ENCODE measurements around the gene METTL1. TPM values are rescaled to one million over a fixed set of nuclear protein-coding genes. Genes with fewer than 3 reads are reported as not detected.
"Not testable (repeated sequence)": the region's sequence is repeated elsewhere in the genome, so short reads cannot be mapped to it uniquely, and the experiment has no call there.

Gene METTL1
- polyA plus RNA-seq, 3 donors from 2014 or later = 3.5 to 11.8 (median 6.7) TPM

GRCh38 chr12:57724003-57724935 lies 47.6 kb downstream of the METTL1 start:
- no peak for DNase-seq
- H3K27ac Mint-ChIP-seq = peak overlapping the region; percentile 55 to 71 (median 67)
- H3K4me1 Mint-ChIP-seq = peaks cover 6 to 10% of the 10 kb centered on the region in 2 donors
- no peaks in the 10 kb centered on the region for H3K9me3 Mint-ChIP-seq
- peaks cover 2 to 6% (median 2%) of the 10 kb centered on the region in 3 donors for H3K27me3 Mint-ChIP-seq (ENCODE audit: low read depth in 3 of 3)
- peaks cover 12 to 30% (median 14%) of the 10 kb centered on the region in 3 donors for H3K36me3 Mint-ChIP-seq
- no peak overlapping the region for H3K4me3 Mint-ChIP-seq

GRCh38 chr12:57723630-57723962 lies 48.3 kb downstream of the METTL1 start:
- Mint-ChIP-seq H3K4me3 (no peak overlapping the region), H3K27me3 (ENCODE audit: low read depth in 3 of 3) (peaks cover 2 to 6% (median 2%) of the 10 kb centered on the region in 3 donors), H3K9me3 (no peaks in the 10 kb centered on the region), H3K27ac (peak overlapping the region in 5 of 6 donors; percentile 8 to 60 (median 46)), H3K36me3 (peaks cover 13 to 33% (median 16%) of the 10 kb centered on the region in 3 donors), H3K4me1 (peaks cover 6 to 10% of the 10 kb centered on the region in 2 donors)
- no peak for DNase-seq

GRCh38 chr12:57722716-57723629 lies 48.9 kb downstream of the METTL1 start:
- Mint-ChIP-seq H3K27me3 (ENCODE audit: low read depth in 3 of 3) (peaks cover 2 to 6% (median 2%) of the 10 kb centered on the region in 3 donors), H3K4me1 (peaks cover 6 to 10% of the 10 kb centered on the region in 2 donors), H3K4me3 (no peak overlapping the region)

GRCh38 chr12:57721846-57722608 lies 49.9 kb downstream of the METTL1 start:
- Mint-ChIP-seq H3K27ac (peak overlapping the region in 2 of 6 donors; percentile 26 to 59), H3K36me3 (peaks cover 12 to 32% (median 14%) of the 10 kb centered on the region in 3 donors)
- not testable (repeated sequence) for H3K4me3 Mint-ChIP-seq; H3K27me3 Mint-ChIP-seq (ENCODE audit: low read depth in 3 of 3); H3K9me3 Mint-ChIP-seq; DNase-seq; H3K4me1 Mint-ChIP-seq

More at GRCh38 chr12:57722716-57723629, 48.9 kb downstream of the METTL1 start:
- peak overlapping the region in 5 of 6 donors; percentile 8 to 70 (median 55) for H3K27ac Mint-ChIP-seq
- no peaks in the 10 kb centered on the region for H3K9me3 Mint-ChIP-seq
- peaks cover 12 to 30% (median 14%) of the 10 kb centered on the region in 3 donors for H3K36me3 Mint-ChIP-seq
- DNase-seq = no peak

- Mint-ChIP-seq H3K27ac (peak overlapping the region in 3 of 6 donors; percentile 22 to 59 (median 26)), H3K27me3 (ENCODE audit: low read depth in 3 of 3) (peaks cover 2 to 3% (median 2%) of the 10 kb centered on the region in 3 donors), H3K4me1 (peaks cover 6 to 10% of the 10 kb centered on the region in 2 donors), H3K9me3 (no peaks in the 10 kb centered on the region), H3K36me3 (peaks cover 12 to 32% (median 14%) of the 10 kb centered on the region in 3 donors), H3K4me3 (no peak overlapping the region)
- no peak for DNase-seq
Measured at GRCh38 chr12:57720606-57721595, 51.0 kb downstream of the METTL1 start.

- DNase-seq = no peak
- H3K36me3 Mint-ChIP-seq = peaks cover 12 to 36% (median 18%) of the 10 kb centered on the region in 3 donors
- no peaks in the 10 kb centered on the region for H3K9me3 Mint-ChIP-seq
- no peak overlapping the region for H3K4me3 Mint-ChIP-seq
- no peak overlapping the region for H3K27ac Mint-ChIP-seq
- peaks cover 5 to 9% of the 10 kb centered on the region in 2 donors for H3K4me1 Mint-ChIP-seq
- H3K27me3 Mint-ChIP-seq (ENCODE audit: low read depth in 3 of 3) = peaks cover 2 to 3% (median 2%) of the 10 kb centered on the region in 3 donors
Measured at GRCh38 chr12:57719777-57720605, 51.9 kb downstream of the METTL1 start.

GRCh38 chr12:57718641-57719528 lies 53.0 kb downstream of the METTL1 start:
- Mint-ChIP-seq H3K4me1 (peaks cover 0 to 5% of the 10 kb centered on the region in 2 donors), H3K9me3 (no peaks in the 10 kb centered on the region), H3K4me3 (no peak overlapping the region), H3K36me3 (peaks cover 12 to 36% (median 18%) of the 10 kb centered on the region in 3 donors), H3K27ac (no peak overlapping the region), H3K27me3 (ENCODE audit: low read depth in 3 of 3) (peaks cover 2 to 3% (median 2%) of the 10 kb centered on the region in 3 donors)
- DNase-seq = no peak

Other genes starting within 250 kb of the METTL1 start
- gene MBD6, start 249.3 kb downstream of the METTL1 start, polyA plus RNA-seq = 1 to 10 TPM; 1.8 to 5.5 (median 2.7) TPM
- 10 to 100 TPM; 90.2 to 99.0 (median 93.8) TPM for gene DCTN2, start 224.9 kb downstream of the METTL1 start, polyA plus RNA-seq
- not detected for gene KIF5A, start 222.1 kb downstream of the METTL1 start, polyA plus RNA-seq
- gene PIP4K2C, start 180.9 kb downstream of the METTL1 start, polyA plus RNA-seq = 10 to 100 TPM; 33.0 to 61.8 (median 54.1) TPM
- gene DTX3, start 167.3 kb downstream of the METTL1 start, polyA plus RNA-seq = 10 to 100 TPM in 1 of 3 donors, 1 to 10 TPM in 2; 8.1 to 20.2 (median 9.5) TPM
- gene ARHGEF25, start 160.7 kb downstream of the METTL1 start, polyA plus RNA-seq = under 1 TPM in 1 of 3 donors, not detected in 2; 0.27 TPM
- gene B4GALNT1, start 138.9 kb downstream of the METTL1 start, polyA plus RNA-seq = not detected
- gene OS9, start 78.0 kb downstream of the METTL1 start, polyA plus RNA-seq = 100 to 1,000 TPM in 1 of 3 donors, 10 to 100 TPM in 2; 54.2 to 111 (median 59.5) TPM
- gene AGAP2, start 33.4 kb downstream of the METTL1 start, polyA plus RNA-seq = 10 to 100 TPM in 1 of 3 donors, 1 to 10 TPM in 2; 1.4 to 10.5 (median 3.2) TPM
- 100 to 1,000 TPM in 1 of 3 donors, 10 to 100 TPM in 2; 62.1 to 103 (median 72.6) TPM for gene TSPAN31, start 27.1 kb downstream of the METTL1 start, polyA plus RNA-seq
- 100 to 1,000 TPM in 1 of 3 donors, 10 to 100 TPM in 2; 68.7 to 133 (median 75.6) TPM for gene CDK4, start 19.8 kb downstream of the METTL1 start, polyA plus RNA-seq
- gene MARCHF9, start 17.0 kb downstream of the METTL1 start, polyA plus RNA-seq = 1 to 10 TPM; 1.7 to 4.4 (median 3.7) TPM
- not detected for gene CYP27B1, start 5.0 kb downstream of the METTL1 start, polyA plus RNA-seq
- 1 to 10 TPM; 1.3 to 3.4 (median 2.8) TPM for gene EEF1AKMT3, start 509 bp upstream of the METTL1 start, polyA plus RNA-seq
- 10 to 100 TPM; 22.2 to 38.6 (median 23.4) TPM for gene TSFM, start 10.7 kb upstream of the METTL1 start, polyA plus RNA-seq
- gene AVIL, start 46.6 kb upstream of the METTL1 start, polyA plus RNA-seq = under 1 TPM in 2 of 3 donors, not detected in 1; 0.40 to 0.95 TPM
- gene CTDSP2, start 74.6 kb upstream of the METTL1 start, polyA plus RNA-seq = 10 to 100 TPM; 30.6 to 51.8 (median 36.5) TPM
- gene ATP23, start 169.5 kb upstream of the METTL1 start, polyA plus RNA-seq = 10 to 100 TPM; 17.3 to 23.8 (median 19.3) TPM